ENCODE results near the gene NAA10.
A peak's percentile ranks its signal among the peaks of the same experiment; 100 is the strongest.

The NAA10 gene

DNA sequence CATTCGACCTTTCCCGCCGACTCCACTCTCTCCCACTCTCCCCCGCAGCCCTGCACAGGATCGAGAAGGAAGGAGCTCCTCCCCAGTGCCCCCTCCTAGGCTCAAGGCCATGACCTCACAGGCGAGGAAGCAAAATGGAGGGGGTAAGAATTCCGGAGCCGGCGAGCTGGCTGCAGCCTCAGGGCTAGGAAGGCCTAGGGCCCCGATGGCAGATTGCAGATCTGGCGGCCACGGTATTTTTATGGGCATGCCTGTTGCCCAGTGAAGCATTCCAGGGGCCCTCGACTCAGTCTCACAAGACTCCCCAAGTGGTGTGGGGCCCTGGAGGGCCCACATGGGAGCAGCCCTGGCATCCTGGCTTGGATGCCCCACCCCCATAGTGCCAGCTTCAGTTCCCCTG is 47.9 kb downstream of the NAA10 start:
- ATAC-seq (ENCODE audit: low read depth): no peak
- no peak for DNase-seq (ENCODE audit: low spot score)
- no peaks in the 10 kb centered on the region for H3K36me3 ChIP-seq (ENCODE audit: low read depth)
- H3K4me1 ChIP-seq (ENCODE audit: insufficient read depth, poor library complexity, severe bottlenecking): peaks cover 9% of the 10 kb centered on the region
- no peak overlapping the region for H3K27ac ChIP-seq (ENCODE audit: poor library complexity, severe bottlenecking)
- no peak for TF ChIP-seq CTCF (IDR thresholded peaks at IDR 0.05; ENCODE audit: poor library complexity, severe bottlenecking)
- no peaks in the 10 kb centered on the region for H3K27me3 ChIP-seq (ENCODE audit: insufficient read depth, poor library complexity, severe bottlenecking)
- no peak overlapping the region for H3K4me3 ChIP-seq (ENCODE audit: severe bottlenecking)
- H3K9me3 ChIP-seq (ENCODE audit: severe bottlenecking): no peaks in the 10 kb centered on the region

DNA sequence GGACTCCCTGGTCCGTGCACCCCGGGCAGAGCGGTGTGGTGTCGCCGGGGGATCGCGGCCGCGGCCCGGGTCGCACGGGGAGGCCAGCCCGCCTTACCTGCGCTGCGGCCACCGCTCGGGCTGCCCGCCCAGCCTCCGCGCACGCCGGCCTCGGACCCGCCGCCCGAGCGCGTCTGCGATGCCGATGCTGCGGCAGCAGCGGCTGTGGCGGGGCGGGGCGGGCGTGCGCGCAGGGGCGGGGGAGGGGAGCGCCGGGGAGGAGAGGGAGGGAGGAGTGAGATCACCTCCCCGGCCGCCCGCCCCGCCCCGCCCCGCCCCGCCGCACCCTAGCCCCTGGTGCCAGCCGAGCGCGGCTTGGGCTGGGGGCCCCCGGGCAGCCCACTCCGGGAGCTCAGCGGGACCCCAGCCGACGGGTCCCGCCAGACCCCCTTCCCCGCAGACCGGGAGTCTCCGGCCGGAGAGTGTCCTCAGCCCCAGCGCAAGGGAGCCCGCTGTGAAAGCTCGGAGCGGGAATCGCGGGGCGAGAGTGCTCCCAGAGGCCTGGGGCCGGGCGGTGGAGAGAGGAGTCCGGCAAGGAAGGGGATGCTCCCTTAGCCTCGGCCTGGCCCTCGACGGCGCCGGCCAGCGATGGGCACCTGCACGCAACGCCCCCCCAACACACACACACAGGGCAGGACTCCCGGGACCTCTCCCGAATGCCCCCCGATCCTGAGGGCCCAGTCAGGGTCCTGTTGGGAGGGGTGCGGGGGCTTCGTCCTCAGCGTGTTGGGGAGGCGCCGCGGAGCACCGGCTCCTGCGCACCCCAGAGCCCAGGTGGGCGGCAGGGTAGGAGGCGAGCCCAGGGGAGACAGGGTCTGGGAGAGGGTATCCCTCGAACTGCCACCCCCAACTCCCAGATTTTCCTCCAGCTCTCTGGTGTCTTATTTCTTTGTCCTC is 48.6 kb downstream of the NAA10 start, which contains the start of gene L1CAM:
L1CAM (minus strand) TSS at position 206 of the 936 bp plus-strand sequence. CDS start 10,337 bp downstream, outside the sequence.
- DNase-seq (ENCODE audit: low spot score): no peak
- H3K27ac ChIP-seq (ENCODE audit: poor library complexity, severe bottlenecking): peak within 1 kb of the TSS; percentile 54
- peaks cover 9% of the 10 kb centered on the region for H3K4me1 ChIP-seq (ENCODE audit: insufficient read depth, poor library complexity, severe bottlenecking)
- no peak for TF ChIP-seq CTCF (IDR thresholded peaks at IDR 0.05; ENCODE audit: poor library complexity, severe bottlenecking)
- H3K36me3 ChIP-seq (ENCODE audit: low read depth): no peaks in the 10 kb centered on the region
- H3K27me3 ChIP-seq (ENCODE audit: insufficient read depth, poor library complexity, severe bottlenecking): no peaks in the 10 kb centered on the region
- no peak for ATAC-seq (ENCODE audit: low read depth)
- peak within 1 kb of the TSS; percentile 47 for H3K4me3 ChIP-seq (ENCODE audit: severe bottlenecking)
- H3K9me3 ChIP-seq (ENCODE audit: severe bottlenecking): no peaks in the 10 kb centered on the region

GRCh38 chrX:153885208-153885787 is 49.5 kb downstream of the NAA10 start:
- no peaks in the 10 kb centered on the region for H3K9me3 ChIP-seq (ENCODE audit: severe bottlenecking)
- ATAC-seq (ENCODE audit: low read depth) (peak; percentile 32; the same call in 2 of the 3 replicates), DNase-seq (ENCODE audit: low spot score) (no peak)
- H3K36me3 ChIP-seq (ENCODE audit: low read depth): no peaks in the 10 kb centered on the region
- peak overlapping the region; percentile 54 for H3K27ac ChIP-seq (ENCODE audit: poor library complexity, severe bottlenecking)
- H3K27me3 ChIP-seq (ENCODE audit: insufficient read depth, poor library complexity, severe bottlenecking): no peaks in the 10 kb centered on the region
- TF ChIP-seq CTCF (IDR thresholded peaks at IDR 0.05; ENCODE audit: poor library complexity, severe bottlenecking): no peak
- peak overlapping the region; percentile 47 for H3K4me3 ChIP-seq (ENCODE audit: severe bottlenecking)
- peaks cover 9% of the 10 kb centered on the region for H3K4me1 ChIP-seq (ENCODE audit: insufficient read depth, poor library complexity, severe bottlenecking)

DNA sequence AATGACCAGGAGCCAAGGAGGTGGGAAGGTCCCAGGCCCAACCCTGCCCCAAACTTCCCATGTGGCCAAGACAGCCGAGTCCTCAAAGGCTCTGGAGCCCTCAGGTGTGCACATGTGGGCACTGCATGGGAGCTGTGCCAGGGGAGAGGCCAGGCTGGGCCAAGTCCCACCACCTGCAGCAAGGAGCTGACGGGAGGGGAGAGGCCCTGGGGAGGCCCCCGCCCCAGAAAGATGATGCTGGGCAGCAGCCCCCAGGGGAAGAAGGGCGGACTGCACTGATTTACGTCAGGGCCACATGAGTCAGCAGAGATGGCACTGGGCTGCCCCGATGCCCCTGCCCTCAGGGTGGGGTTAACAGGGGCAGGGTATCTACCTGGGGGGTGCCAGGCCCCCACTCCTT is 50.2 kb downstream of the NAA10 start:
- Histone ChIP-seq H3K36me3 (ENCODE audit: low read depth) (no peaks in the 10 kb centered on the region), H3K4me3 (ENCODE audit: severe bottlenecking) (peak overlapping the region; percentile 47), H3K4me1 (ENCODE audit: insufficient read depth, poor library complexity, severe bottlenecking) (peaks cover 9% of the 10 kb centered on the region), H3K9me3 (ENCODE audit: severe bottlenecking) (no peaks in the 10 kb centered on the region), H3K27ac (ENCODE audit: poor library complexity, severe bottlenecking) (peak overlapping the region; percentile 54), H3K27me3 (ENCODE audit: insufficient read depth, poor library complexity, severe bottlenecking) (no peaks in the 10 kb centered on the region)
- DNase-seq (ENCODE audit: low spot score) (no peak), ATAC-seq (ENCODE audit: low read depth) (peak; percentile 65)
- TF ChIP-seq CTCF (IDR thresholded peaks at IDR 0.05; ENCODE audit: poor library complexity, severe bottlenecking): peak; percentile 49

Data from RWPE2 (cell line).